ENCODE data around the gene ZSCAN5A.

GRCh38 chr19:56174086-56174485 lies 140.6 kb downstream of the ZSCAN5A start:
- TF ChIP-seq TAF1 (IDR thresholded peaks at IDR 0.05; ENCODE audit: low read depth, low read length) (no peak), POLR2A (IDR thresholded peaks at IDR 0.05; ENCODE audit: low read depth, low read length) (no peak), POLR2AphosphoS5 (IDR thresholded peaks at IDR 0.05; ENCODE audit: low read depth, low read length) (no peak), PAX5 (IDR thresholded peaks at IDR 0.05; ENCODE audit: insufficient read depth, low read length, severe bottlenecking) (no peak)
